MM.1S (cell line): ENCODE data around the gene KLHL14.

Source experiments
- DNase-seq: peaks from one replicate; pipeline ENCODE4 v3.0.0-alpha.2; 2015
- H2AFZ ChIP-seq: fragments of 300-600 bp; sonication (generic); 2 replicates; pipeline ENCODE4 v1.6.0; 2016; ENCODE audit warnings: antibody characterized with exemption, low read length
- H3F3A ChIP-seq: fragments of 300-600 bp; sonication (generic); 2 replicates; pipeline ENCODE4 v1.6.1; 2016; ENCODE audit warnings: mild to moderate bottlenecking, antibody characterized with exemption, low read length, moderate library complexity, mixed read lengths; ENCODE audit not compliant: insufficient read depth
- H3K27ac ChIP-seq: fragments of 300-600 bp; sonication (generic); 2 replicates; pipeline ENCODE4 v1.5.1; 2016; ENCODE audit warnings: mild to moderate bottlenecking, low read length
- H3K27me3 ChIP-seq: fragments of 300-600 bp; sonication (generic); replicated peaks from 2 replicates; pipeline ENCODE4 v1.6.0; 2016; ENCODE audit warnings: low read length; ENCODE audit not compliant: insufficient read depth
- H3K36me3 ChIP-seq: fragments of 300-600 bp; sonication (generic); replicated peaks from 2 replicates; pipeline ENCODE4 v1.6.1; 2016; ENCODE audit warnings: mild to moderate bottlenecking, low read length, mixed read lengths; ENCODE audit not compliant: insufficient read depth
- H3K4me1 ChIP-seq: fragments of 300-600 bp; sonication (generic); 2 replicates; pipeline ENCODE4 v1.6.1; 2016; ENCODE audit warnings: low read length, mixed read lengths
- H3K4me2 ChIP-seq: fragments of 300-600 bp; sonication (generic); 2 replicates; pipeline ENCODE4 v1.6.0; 2016; ENCODE audit warnings: low read depth, low read length
- H3K4me3 ChIP-seq: fragments of 300-600 bp; sonication (generic); 2 replicates; pipeline ENCODE4 v1.5.1; 2016; ENCODE audit warnings: low read length, mixed read lengths
- H3K79me2 ChIP-seq: fragments of 300-600 bp; sonication (generic); 2 replicates; pipeline ENCODE4 v1.6.1; 2016; ENCODE audit warnings: mixed run types, low read length, mixed read lengths
- H3K9ac ChIP-seq: fragments of 300-600 bp; sonication (generic); 2 replicates; pipeline ENCODE4 v1.6.1; 2016; ENCODE audit warnings: low read length, mixed read lengths
- H3K9me2 ChIP-seq: fragments of 300-600 bp; sonication (generic); replicated peaks from 2 replicates; pipeline ENCODE4 v1.6.1; 2016; ENCODE audit warnings: mild to moderate bottlenecking, low read length, mixed read lengths; ENCODE audit not compliant: insufficient read depth
- H3K9me3 ChIP-seq: fragments of 300-600 bp; sonication (generic); replicated peaks from 2 replicates; pipeline ENCODE4 v1.6.1; 2016; ENCODE audit warnings: mild to moderate bottlenecking, low read length, mixed read lengths; ENCODE audit not compliant: insufficient read depth
- H4K20me1 ChIP-seq: fragments of 300-600 bp; sonication (generic); 2 replicates; pipeline ENCODE4 v1.6.1; 2016; ENCODE audit warnings: mild to moderate bottlenecking, low read length, moderate library complexity, mixed read lengths; ENCODE audit not compliant: insufficient read depth
- CTCF ChIP-seq: fragments of 300-600 bp; sonication (generic); IDR thresholded peaks from 2 replicates; pipeline ENCODE4 v1.5.1; 2016; ENCODE audit warnings: antibody characterized with exemption, low read length, mixed read lengths
- EZH2 ChIP-seq: fragments of 300-600 bp; sonication (generic); optimal IDR thresholded peaks from 2 replicates; pipeline ENCODE3; 2017; ENCODE audit warnings: low read depth, mild to moderate bottlenecking, antibody characterized with exemption, low read length, mixed read lengths
- EZH2phosphoT487 ChIP-seq: fragments of 300-600 bp; sonication (generic); IDR thresholded peaks from 2 replicates; pipeline ENCODE4 v1.6.1; 2018; ENCODE audit warnings: antibody characterized with exemption, low read length

Gene KLHL14

GRCh38 chr18:32684940-32685339 is 87.9 kb downstream of the KLHL14 start:
- no peaks in the 10 kb centered on the region for H3K79me2 ChIP-seq
- no peaks in the 10 kb centered on the region for H3K9me3 ChIP-seq
- H3K27ac ChIP-seq: no peak overlapping the region
- no peak overlapping the region for H2AFZ ChIP-seq
- no peaks in the 10 kb centered on the region for H4K20me1 ChIP-seq
- no peaks in the 10 kb centered on the region for H3K27me3 ChIP-seq
- no peak overlapping the region for H3K4me2 ChIP-seq
- no peaks in the 10 kb centered on the region for H3K4me1 ChIP-seq
- H3K4me3 ChIP-seq: no peak overlapping the region
- no peak overlapping the region for H3K9ac ChIP-seq
- H3F3A ChIP-seq: no peaks in the 10 kb centered on the region
- H3K36me3 ChIP-seq: no peaks in the 10 kb centered on the region
- no peaks in the 10 kb centered on the region for H3K9me2 ChIP-seq
- no peak for DNase-seq
- TF ChIP-seq CTCF (no peak), EZH2phosphoT487 (no peak), EZH2 (no peak)

- H3K9me3 ChIP-seq: no peaks in the 10 kb centered on the region
- no peak overlapping the region for H3K27ac ChIP-seq
- no peaks in the 10 kb centered on the region for H3K27me3 ChIP-seq
- no peak overlapping the region for H3K9ac ChIP-seq
- H3F3A ChIP-seq: no peaks in the 10 kb centered on the region
- H3K79me2 ChIP-seq: no peaks in the 10 kb centered on the region
- no peaks in the 10 kb centered on the region for H3K9me2 ChIP-seq
- no peak for DNase-seq
- no peaks in the 10 kb centered on the region for H3K36me3 ChIP-seq
- no peak overlapping the region for H3K4me2 ChIP-seq
- H4K20me1 ChIP-seq: no peaks in the 10 kb centered on the region
- no peak overlapping the region for H3K4me3 ChIP-seq
- no peaks in the 10 kb centered on the region for H3K4me1 ChIP-seq
- TF ChIP-seq EZH2phosphoT487 (no peak), CTCF (no peak), EZH2 (no peak)
- no peak overlapping the region for H2AFZ ChIP-seq
Observed at GRCh38 chr18:32684096-32684495, 88.7 kb downstream of the KLHL14 start.

- H3K4me3 ChIP-seq: no peak overlapping the region
- no peaks in the 10 kb centered on the region for H3F3A ChIP-seq
- no peak for TF ChIP-seq CTCF
- TF ChIP-seq EZH2: no peak
- TF ChIP-seq EZH2phosphoT487: no peak
- no peaks in the 10 kb centered on the region for H3K4me1 ChIP-seq
- no peak overlapping the region for H2AFZ ChIP-seq
- no peaks in the 10 kb centered on the region for H3K27me3 ChIP-seq
- no peaks in the 10 kb centered on the region for H3K36me3 ChIP-seq
- H3K27ac ChIP-seq: no peak overlapping the region
- no peak for DNase-seq
- no peak overlapping the region for H3K4me2 ChIP-seq
- no peaks in the 10 kb centered on the region for H3K9me3 ChIP-seq
- H4K20me1 ChIP-seq: no peaks in the 10 kb centered on the region
- no peaks in the 10 kb centered on the region for H3K9me2 ChIP-seq
- no peaks in the 10 kb centered on the region for H3K79me2 ChIP-seq
- no peak overlapping the region for H3K9ac ChIP-seq
Observed at GRCh38 chr18:32683044-32683443, 89.8 kb downstream of the KLHL14 start.
